PC-9 (cell line): ENCODE data around the gene PIP5K1B. TPM values are rescaled to one million over a fixed set of nuclear protein-coding genes. Genes with fewer than 3 reads are reported as not detected.

Experiments
- BruUV-seq: library from RNA; stranded (reverse); fragments of 400-500 nt; replicated peaks from 2 replicates; lab custom pipeline; 2021; lab: Mats Ljungman, UMichigan
- CTCF ChIA-PET: fragments of 300-600 bp; sonication (Branson Sonifier 250); formaldehyde crosslinking; loops from one replicate; lab custom pipeline; 2022; ENCODE audit warnings: antibody characterized with exemption; lab: Charles Lee
- POLR2A ChIA-PET: fragments of 300-600 bp; sonication (Branson Sonifier 250); formaldehyde crosslinking; loops from one replicate; lab custom pipeline; 2022; ENCODE audit warnings: antibody characterized with exemption; ENCODE audit not compliant: unreplicated experiment; lab: Charles Lee
- DNase-seq, 2 experiments: peaks; one replicate each; pipeline versions ENCODE4 v3.0.0 to v3.0.0-alpha.2; 2015 to 2022; ENCODE audit warnings: mixed read lengths in 1 of 2
- H2AFZ ChIP-seq: fragments of 200-600 bp; sonication (generic); 2 replicates; pipeline ENCODE4 v1.8.1; 2017; ENCODE audit warnings: antibody characterized with exemption
- H3F3A ChIP-seq: fragments of 200-600 bp; sonication (generic); 2 replicates; pipeline ENCODE4 v1.8.1; 2017; ENCODE audit warnings: antibody characterized with exemption, mild to moderate bottlenecking, low read depth; ENCODE audit not compliant: insufficient read depth
- H3K27ac ChIP-seq: fragments of 200-600 bp; sonication (generic); 2 replicates; pipeline ENCODE4 v1.6.1; 2016; ENCODE audit warnings: mixed run types
- H3K27me3 ChIP-seq: fragments of 200-600 bp; sonication (generic); 2 replicates; pipeline ENCODE4 v1.6.1; 2016; ENCODE audit warnings: low read depth, mixed run types; ENCODE audit not compliant: insufficient read depth
- H3K36me3 ChIP-seq: fragments of 200-600 bp; sonication (generic); 2 replicates; pipeline ENCODE4 v1.6.1; 2016; ENCODE audit warnings: low read depth, mixed run types
- H3K4me1 ChIP-seq: fragments of 200-600 bp; sonication (generic); replicated peaks from 2 replicates; pipeline ENCODE4 v1.6.1; 2016; ENCODE audit warnings: mixed run types; ENCODE audit not compliant: insufficient read depth
- H3K4me2 ChIP-seq: fragments of 200-600 bp; sonication (generic); 2 replicates; pipeline ENCODE4 v1.6.1; 2017; ENCODE audit warnings: mixed run types
- H3K4me3 ChIP-seq: fragments of 200-600 bp; sonication (generic); 2 replicates; pipeline ENCODE4 v1.6.1; 2016; ENCODE audit warnings: mixed run types
- H3K79me2 ChIP-seq: fragments of 200-600 bp; sonication (generic); 2 replicates; pipeline ENCODE4 v1.6.1; 2017; ENCODE audit warnings: low read depth, mixed run types
- H3K9me2 ChIP-seq: fragments of 200-600 bp; sonication (generic); 2 replicates; pipeline ENCODE4 v1.8.1; 2017; ENCODE audit warnings: mild to moderate bottlenecking; ENCODE audit not compliant: insufficient read depth
- H3K9me3 ChIP-seq: fragments of 200-600 bp; sonication (generic); 2 replicates; pipeline ENCODE4 v1.8.1; 2016; ENCODE audit warnings: low read depth; ENCODE audit not compliant: insufficient read depth
- H4K20me1 ChIP-seq: fragments of 200-600 bp; sonication (generic); 2 replicates; pipeline ENCODE4 v1.8.1; 2017; ENCODE audit not compliant: insufficient read depth
- CTCF ChIP-seq: fragments of 200-600 bp; sonication (generic); conservative IDR thresholded peaks from 2 replicates; pipeline ENCODE4 v1.6.1; 2017; ENCODE audit warnings: mixed run types, antibody characterized with exemption, mild to moderate bottlenecking, moderate library complexity
- EZH2 ChIP-seq: fragments of 200-600 bp; sonication (generic); IDR thresholded peaks from 2 replicates; pipeline ENCODE4 v1.8.0; 2017; ENCODE audit warnings: antibody characterized with exemption, low read depth
- intact Hi-C: fragments of 100-400 bp; cut with micrococcal nuclease; formaldehyde crosslinking; loops from one replicate; pipeline ENCODE4 v1.10.0; 2022; ENCODE audit not compliant: unreplicated experiment
- total RNA-seq: library from RNA; stranded (reverse); gene quantifications from 2 replicates; pipeline ENCODE4 v1.2.3, GENCODE V29; 2021

PIP5K1B gene
- total RNA-seq, 1 experiment from 2014 or later, result not detected

- H3K27ac ChIP-seq, result no peak overlapping the region
- ChIA-PET POLR2A (no interaction called here), CTCF (no interaction called here)
- no peaks in the 10 kb centered on the region; the same call in 1 of the 2 replicates for H3K9me3 ChIP-seq
- H3F3A ChIP-seq, result no peaks in the 10 kb centered on the region
- BruUV-seq, result no TSS peak
- TF ChIP-seq CTCF, result no peak
- no peak for TF ChIP-seq EZH2
- no peaks in the 10 kb centered on the region for H3K79me2 ChIP-seq
- H3K4me3 ChIP-seq, result no peak overlapping the region
- no peak overlapping the region for H2AFZ ChIP-seq
- H3K4me1 ChIP-seq, result no peaks in the 10 kb centered on the region
- H3K4me2 ChIP-seq, result no peak overlapping the region
- H3K27me3 ChIP-seq, result peaks cover 69% of the 10 kb centered on the region
- H3K36me3 ChIP-seq, result no peaks in the 10 kb centered on the region
- DNase-seq, result no peak
- intact Hi-C loops, result no loop called here
- no peaks in the 10 kb centered on the region for H3K9me2 ChIP-seq
- H4K20me1 ChIP-seq, result no peaks in the 10 kb centered on the region
Observed at GRCh38 chr9:68798423-68798822, 93.4 kb downstream of the PIP5K1B start.

GRCh38 chr9:68800836-68801235 is 95.8 kb downstream of the PIP5K1B start:
- H3K27ac ChIP-seq, result no peak overlapping the region
- H3F3A ChIP-seq, result no peaks in the 10 kb centered on the region
- DNase-seq, result no peak
- H4K20me1 ChIP-seq, result no peaks in the 10 kb centered on the region
- no peaks in the 10 kb centered on the region; the same call in 1 of the 2 replicates for H3K9me3 ChIP-seq
- H3K36me3 ChIP-seq, result no peaks in the 10 kb centered on the region
- CTCF ChIA-PET, result no interaction called here
- no peak overlapping the region for H2AFZ ChIP-seq
- intact Hi-C loops, result no loop called here
- H3K4me2 ChIP-seq, result no peak overlapping the region
- H3K9me2 ChIP-seq, result no peaks in the 10 kb centered on the region
- no peak overlapping the region for H3K4me3 ChIP-seq
- no peaks in the 10 kb centered on the region for H3K79me2 ChIP-seq
- BruUV-seq, result no TSS peak
- no peak for TF ChIP-seq EZH2
- TF ChIP-seq CTCF, result no peak
- H3K27me3 ChIP-seq, result peaks cover 74% of the 10 kb centered on the region
- POLR2A ChIA-PET, result no interaction called here
- no peaks in the 10 kb centered on the region for H3K4me1 ChIP-seq

GRCh38 chr9:68802525-68803015 is 97.5 kb downstream of the PIP5K1B start:
- H3K36me3 ChIP-seq, result no peaks in the 10 kb centered on the region
- TF ChIP-seq CTCF (no peak), EZH2 (no peak)
- no peaks in the 10 kb centered on the region for H3F3A ChIP-seq
- H3K9me2 ChIP-seq, result no peaks in the 10 kb centered on the region
- H3K4me1 ChIP-seq, result no peaks in the 10 kb centered on the region
- no peaks in the 10 kb centered on the region for H3K9me3 ChIP-seq
- no peak for DNase-seq
- ChIA-PET POLR2A (no interaction called here), CTCF (no interaction called here)
- no peak overlapping the region for H3K4me2 ChIP-seq
- intact Hi-C loops, result no loop called here
- H3K27ac ChIP-seq, result no peak overlapping the region
- H4K20me1 ChIP-seq, result no peaks in the 10 kb centered on the region
- BruUV-seq, result no TSS peak
- H3K27me3 ChIP-seq, result peaks cover 78% of the 10 kb centered on the region
- H3K79me2 ChIP-seq, result no peaks in the 10 kb centered on the region
- H2AFZ ChIP-seq, result no peak overlapping the region
- H3K4me3 ChIP-seq, result no peak overlapping the region
